ENCODE data around the gene CENPF.
"Not testable (repeated sequence)": the region's sequence is repeated elsewhere in the genome, so short reads cannot be mapped to it uniquely, and the experiment has no call there.

The CENPF gene

GRCh38 chr1:214610136-214610535 lies 7.1 kb downstream of the CENPF start:
- in situ Hi-C loops (cut with HindIII; ENCODE audit: low sequenced_read_pairs), result not testable (repeated sequence)

GRCh38 chr1:214615109-214615508 lies 12.1 kb downstream of the CENPF start:
- in situ Hi-C loops (cut with HindIII; ENCODE audit: low sequenced_read_pairs), result no loop called here

- in situ Hi-C loops (cut with HindIII; ENCODE audit: low sequenced_read_pairs), result no loop called here
Observed at GRCh38 chr1:214615871-214616270, 12.9 kb downstream of the CENPF start.

- in situ Hi-C loops (cut with HindIII; ENCODE audit: low sequenced_read_pairs), result no loop called here
Observed at GRCh38 chr1:214617246-214617645, 14.3 kb downstream of the CENPF start.

- in situ Hi-C loops (cut with HindIII; ENCODE audit: low sequenced_read_pairs), result no loop called here
Observed at GRCh38 chr1:214617843-214618242, 14.8 kb downstream of the CENPF start.

GRCh38 chr1:214621236-214621635 lies 18.2 kb downstream of the CENPF start:
- in situ Hi-C loops (cut with HindIII; ENCODE audit: low sequenced_read_pairs), result no loop called here

GRCh38 chr1:214623430-214623829 lies 20.4 kb downstream of the CENPF start:
- in situ Hi-C loops (cut with HindIII; ENCODE audit: low sequenced_read_pairs), result no loop called here

- in situ Hi-C loops (cut with HindIII; ENCODE audit: low sequenced_read_pairs), result no loop called here
Observed at GRCh38 chr1:214632091-214632490, 29.1 kb downstream of the CENPF start.

- in situ Hi-C loops (cut with HindIII; ENCODE audit: low sequenced_read_pairs), result no loop called here
Observed at GRCh38 chr1:214633686-214634085, 30.7 kb downstream of the CENPF start.

GRCh38 chr1:214634267-214634666 lies 31.3 kb downstream of the CENPF start:
- in situ Hi-C loops (cut with HindIII; ENCODE audit: low sequenced_read_pairs), result no loop called here

- in situ Hi-C loops (cut with HindIII; ENCODE audit: low sequenced_read_pairs), result no loop called here
Observed at GRCh38 chr1:214635086-214635485, 32.1 kb downstream of the CENPF start.

- in situ Hi-C loops (cut with HindIII; ENCODE audit: low sequenced_read_pairs), result no loop called here
Observed at GRCh38 chr1:214635506-214635905, 32.5 kb downstream of the CENPF start.

- in situ Hi-C loops (cut with HindIII; ENCODE audit: low sequenced_read_pairs), result no loop called here
Observed at GRCh38 chr1:214636436-214636835, 33.4 kb downstream of the CENPF start.

- in situ Hi-C loops (cut with HindIII; ENCODE audit: low sequenced_read_pairs), result no loop called here
Observed at GRCh38 chr1:214637125-214637524, 34.1 kb downstream of the CENPF start.

GRCh38 chr1:214637722-214638458 lies 34.9 kb downstream of the CENPF start:
- in situ Hi-C loops (cut with HindIII; ENCODE audit: low sequenced_read_pairs), result no loop called here

- in situ Hi-C loops (cut with HindIII; ENCODE audit: low sequenced_read_pairs), result no loop called here
Observed at GRCh38 chr1:214638459-214638807, 35.4 kb downstream of the CENPF start.

- in situ Hi-C loops (cut with HindIII; ENCODE audit: low sequenced_read_pairs), result no loop called here
Observed at GRCh38 chr1:214638997-214639396, 36.0 kb downstream of the CENPF start.

- in situ Hi-C loops (cut with HindIII; ENCODE audit: low sequenced_read_pairs), result no loop called here
Observed at GRCh38 chr1:214640431-214641213, 37.6 kb downstream of the CENPF start.

- in situ Hi-C loops (cut with HindIII; ENCODE audit: low sequenced_read_pairs), result no loop called here
Observed at GRCh38 chr1:214641214-214641895, 38.4 kb downstream of the CENPF start.

- in situ Hi-C loops (cut with HindIII; ENCODE audit: low sequenced_read_pairs), result no loop called here
Observed at GRCh38 chr1:214643030-214643429, 40.0 kb downstream of the CENPF start.

GRCh38 chr1:214645712-214646111 lies 42.7 kb downstream of the CENPF start:
- in situ Hi-C loops (cut with HindIII; ENCODE audit: low sequenced_read_pairs), result no loop called here

- in situ Hi-C loops (cut with HindIII; ENCODE audit: low sequenced_read_pairs), result no loop called here
Observed at GRCh38 chr1:214648801-214649200, 45.8 kb downstream of the CENPF start.

Measured in endothelial cell of hepatic sinusoid (primary cell).